A673 (cell line): ENCODE measurements around the gene LRRC72. TPM values are rescaled to one million over a fixed set of nuclear protein-coding genes. Genes with fewer than 3 reads are reported as not detected.
A peak's percentile ranks its signal among the peaks of the same experiment; 100 is the strongest.

Source experiments
- BruUV-seq: library from RNA; stranded (reverse); fragments of 400-500 nt; replicated peaks from 2 replicates; lab custom pipeline; 2021; lab: Mats Ljungman, UMichigan
- CTCF ChIA-PET: fragments of 300-600 bp; sonication (Branson Sonifier 250); formaldehyde crosslinking; loops from one replicate; lab custom pipeline; 2022; ENCODE audit warnings: antibody characterized with exemption; lab: Charles Lee
- POLR2A ChIA-PET: fragments of 300-600 bp; sonication (Branson Sonifier 250); formaldehyde crosslinking; loops from one replicate; lab custom pipeline; 2022; ENCODE audit warnings: antibody characterized with exemption; ENCODE audit not compliant: low non-redundant PET; lab: Charles Lee
- DNase-seq: peaks from one replicate; pipeline ENCODE4 v3.0.0-alpha.2; 2015; ENCODE audit warnings: low spot score
- H3K27ac ChIP-seq: fragments of 200-600 bp; sonication (generic); 2 replicates; pipeline ENCODE4 v1.5.1; 2016; ENCODE audit warnings: mixed run types, low read depth, mild to moderate bottlenecking, mixed read lengths, antibody characterized with exemption, low read length; ENCODE audit not compliant: poor library complexity, severe bottlenecking
- H3K27me3 ChIP-seq: fragments of 200-600 bp; sonication (generic); replicated peaks from 2 replicates; pipeline ENCODE4 v1.6.1; 2017; ENCODE audit warnings: mixed run types, low read depth, mild to moderate bottlenecking, mixed read lengths, antibody characterized with exemption, low read length; ENCODE audit not compliant: insufficient read depth, poor library complexity
- H3K36me3 ChIP-seq: fragments of 200-600 bp; sonication (generic); 2 replicates; pipeline ENCODE4 v1.6.1; 2016; ENCODE audit warnings: mixed run types, mild to moderate bottlenecking, mixed read lengths, antibody characterized with exemption, low read length; ENCODE audit not compliant: insufficient read depth, poor library complexity, severe bottlenecking
- H3K4me1 ChIP-seq: fragments of 200-600 bp; sonication (generic); 2 replicates; pipeline ENCODE4 v1.6.1; 2017; ENCODE audit warnings: mixed run types, mild to moderate bottlenecking, mixed read lengths, antibody characterized with exemption, low read length; ENCODE audit not compliant: insufficient read depth, poor library complexity, severe bottlenecking
- H3K4me3 ChIP-seq: fragments of 200-600 bp; sonication (generic); 2 replicates; pipeline ENCODE4 v1.5.1; 2016; ENCODE audit warnings: low read depth, mixed run types, mild to moderate bottlenecking, mixed read lengths, low read length; ENCODE audit not compliant: poor library complexity, severe bottlenecking
- H3K9me3 ChIP-seq: fragments of 200-600 bp; sonication (generic); 2 replicates; pipeline ENCODE4 v1.6.1; 2016; ENCODE audit warnings: mixed run types, low read depth, mild to moderate bottlenecking, mixed read lengths, antibody characterized with exemption, low read length; ENCODE audit not compliant: poor library complexity, severe bottlenecking
- CTCF ChIP-seq: fragments of 300-800, 200-600 bp; sonication (generic); conservative IDR thresholded peaks from 2 replicates; pipeline ENCODE4 v1.5.1; 2017; ENCODE audit warnings: low read depth, mild to moderate bottlenecking, antibody characterized with exemption, low read length, moderate library complexity, mixed read lengths
- EZH2 ChIP-seq: fragments of 200-600 bp; sonication (generic); IDR thresholded peaks from 2 replicates; pipeline ENCODE4 v1.6.1; 2017; ENCODE audit warnings: borderline replicate concordance, low read depth, mild to moderate bottlenecking, mixed read lengths, antibody characterized with exemption, low read length; ENCODE audit not compliant: poor library complexity, severe bottlenecking
- intact Hi-C: fragments of 100-400 bp; cut with micrococcal nuclease; formaldehyde crosslinking; loops from one replicate; pipeline ENCODE4 v1.10.0; 2022; ENCODE audit not compliant: unreplicated experiment
- total RNA-seq: library from RNA; stranded (reverse); gene quantifications from 2 replicates; pipeline ENCODE4 v1.2.3, GENCODE V29; 2021

Gene LRRC72
- total RNA-seq, 1 experiment from 2014 or later, result not detected

DNA sequence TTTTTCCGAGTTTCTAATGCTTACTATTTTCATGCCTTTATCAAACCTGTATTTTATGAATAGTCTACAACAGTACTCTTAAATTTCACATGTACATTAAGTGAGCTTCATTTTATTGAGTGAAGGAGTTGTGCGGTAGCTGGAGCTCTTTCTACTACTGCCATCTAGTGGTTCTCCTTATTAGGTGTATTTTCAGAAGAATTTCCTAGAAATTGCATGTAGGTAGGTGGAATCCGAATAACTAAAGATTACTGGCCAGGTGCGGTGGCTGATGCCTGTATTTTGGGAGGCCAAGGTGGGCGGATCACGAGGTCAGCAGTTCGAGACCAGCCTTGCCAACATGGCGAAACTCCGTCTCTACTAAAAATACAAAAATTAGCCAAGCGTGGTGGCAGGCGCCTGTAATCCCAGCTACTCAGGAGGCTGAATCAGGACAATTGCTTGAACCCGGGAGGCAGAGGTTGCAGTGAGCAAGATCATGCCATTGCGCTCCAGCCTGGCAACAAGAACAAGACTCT, 38.3 kb downstream of the LRRC72 start:
- ChIA-PET POLR2A (interaction anchor here (0.6 kb wide), 1 partner anchor 262 kb away, joined by 3 read pairs; no protein-coding TSS in a partner anchor), CTCF (interaction anchor here (0.6 to 1.2 kb wide), 13 partner anchors 13 to 487 kb away, joined by 3 to 13 read pairs (median 5); no protein-coding TSS in a partner anchor)
- TF ChIP-seq EZH2 (no peak), CTCF (peak; percentile 81)
- Histone ChIP-seq H3K27me3 (no peaks in the 10 kb centered on the region), H3K4me3 (no peak overlapping the region), H3K4me1 (peaks cover 22% of the 10 kb centered on the region), H3K36me3 (no peaks in the 10 kb centered on the region), H3K9me3 (no peaks in the 10 kb centered on the region), H3K27ac (no peak overlapping the region)
- BruUV-seq, result no TSS peak
- intact Hi-C loops, result loop anchor here (1.0 to 2.0 kb wide), 3 partner anchors 132 to 487 kb away; no protein-coding TSS in a partner anchor
- peak; percentile 64 for DNase-seq

GRCh38 chr7:16571941-16572340, 45.3 kb downstream of the LRRC72 start:
- Histone ChIP-seq H3K27ac (no peak overlapping the region), H3K9me3 (no peaks in the 10 kb centered on the region), H3K4me1 (no peaks in the 10 kb centered on the region), H3K36me3 (no peaks in the 10 kb centered on the region), H3K4me3 (no peak overlapping the region), H3K27me3 (no peaks in the 10 kb centered on the region)
- BruUV-seq, result no TSS peak
- TF ChIP-seq EZH2 (no peak), CTCF (no peak)
- POLR2A ChIA-PET, result no interaction called here
- CTCF ChIA-PET, result no interaction called here
- no peak for DNase-seq
- intact Hi-C loops, result no loop called here

DNA sequence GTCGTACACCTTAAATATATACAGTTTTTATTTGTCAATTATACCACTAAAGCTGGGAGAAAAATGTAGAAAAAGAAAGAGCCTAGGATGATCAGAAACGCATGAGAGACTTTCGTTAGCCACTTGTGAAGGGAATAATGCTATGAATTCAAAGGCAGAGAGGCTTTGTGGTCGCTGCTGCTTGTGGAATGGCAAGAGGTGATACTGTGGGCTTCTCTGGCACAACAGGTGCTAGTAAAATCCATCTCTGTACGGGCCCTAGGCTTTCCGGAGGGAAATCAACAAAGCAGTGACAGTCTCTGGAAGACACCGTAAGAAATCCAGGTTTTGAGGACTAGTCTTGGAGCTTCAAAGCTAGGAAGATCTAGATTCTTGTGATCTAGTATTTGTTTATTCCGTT, 52.6 kb downstream of the LRRC72 start:
- Histone ChIP-seq H3K4me3 (no peak overlapping the region), H3K9me3 (no peaks in the 10 kb centered on the region), H3K36me3 (no peaks in the 10 kb centered on the region), H3K27ac (no peak overlapping the region), H3K4me1 (no peaks in the 10 kb centered on the region), H3K27me3 (no peaks in the 10 kb centered on the region)
- no TSS peak for BruUV-seq
- TF ChIP-seq EZH2 (no peak), CTCF (no peak)
- intact Hi-C loops, result no loop called here
- POLR2A ChIA-PET, result no interaction called here
- CTCF ChIA-PET, result no interaction called here
- DNase-seq, result no peak
